NOMO-1 treated with DMSO at 0.1 percent for 48 hours (cell line): ENCODE data around the gene VPS37B.
A peak's percentile ranks its signal among the peaks of the same experiment; 100 is the strongest.
"Not testable (repeated sequence)": the region's sequence is repeated elsewhere in the genome, so short reads cannot be mapped to it uniquely, and the experiment has no call there.

Experiments
- DNase-seq: peaks from one replicate; lab custom pipeline; 2025; ENCODE audit not compliant: unreplicated experiment; lab: John Stamatoyannopoulos, UW

VPS37B gene

GRCh38 chr12:122884860-122885259, 11.1 kb downstream of the VPS37B start:
- DNase-seq: no peak

GRCh38 chr12:122884091-122884826, 11.7 kb downstream of the VPS37B start:
- DNase-seq: no peak

- DNase-seq: no peak
Observed at GRCh38 chr12:122882908-122883558, 12.9 kb downstream of the VPS37B start.

- DNase-seq: no peak
Observed at GRCh38 chr12:122880668-122881067, 15.3 kb downstream of the VPS37B start.

- no peak for DNase-seq
Observed at GRCh38 chr12:122880155-122880667, 15.7 kb downstream of the VPS37B start.

GRCh38 chr12:122878780-122879612, 16.9 kb downstream of the VPS37B start:
- no peak for DNase-seq

- DNase-seq: no peak
Observed at GRCh38 chr12:122876731-122877130, 19.2 kb downstream of the VPS37B start.

GRCh38 chr12:122876281-122876680, 19.6 kb downstream of the VPS37B start:
- DNase-seq: not testable (repeated sequence)

GRCh38 chr12:122875590-122876220, 20.2 kb downstream of the VPS37B start:
- peak; percentile 51 for DNase-seq

GRCh38 chr12:122874081-122874480, 21.8 kb downstream of the VPS37B start:
- DNase-seq: no peak

GRCh38 chr12:122873540-122873939, 22.4 kb downstream of the VPS37B start:
- DNase-seq: no peak

GRCh38 chr12:122872815-122873361, 23.0 kb downstream of the VPS37B start:
- DNase-seq: no peak

- peak; percentile 93 for DNase-seq
Observed at GRCh38 chr12:122871851-122872780, 23.8 kb downstream of the VPS37B start.

- no peak for DNase-seq
Observed at GRCh38 chr12:122870867-122871664, 24.9 kb downstream of the VPS37B start.

- no peak for DNase-seq
Observed at GRCh38 chr12:122870163-122870842, 25.6 kb downstream of the VPS37B start.

GRCh38 chr12:122869207-122869973, 26.5 kb downstream of the VPS37B start:
- DNase-seq: no peak

GRCh38 chr12:122868471-122869177, 27.3 kb downstream of the VPS37B start:
- DNase-seq: no peak
